ENCODE data around the gene SHE.

DNA sequence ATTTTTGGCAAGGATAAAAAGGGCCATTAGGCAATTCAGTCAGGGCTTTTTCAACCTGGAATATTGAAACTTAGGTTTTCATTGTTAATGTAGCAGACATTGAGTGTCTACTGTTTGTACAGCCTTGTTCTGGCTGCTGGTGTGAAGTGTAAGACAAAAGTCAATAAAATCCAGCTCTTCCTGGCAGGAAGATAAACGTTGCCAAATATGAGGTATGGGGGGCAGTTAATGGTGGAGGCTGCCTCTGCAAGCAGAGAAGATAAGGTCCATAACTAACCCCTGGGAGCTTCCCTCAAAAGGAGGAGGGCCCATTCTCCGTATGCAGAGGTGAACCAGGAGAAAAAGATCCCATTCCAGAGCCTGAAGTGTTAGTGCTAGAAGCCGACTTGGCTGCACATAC, 19.5 kb upstream of the SHE start:
- TF ChIP-seq POLR2AphosphoS5 (IDR thresholded peaks at IDR 0.05; ENCODE audit: low read depth) (no peak), NANOG (IDR thresholded peaks at IDR 0.05; ENCODE audit: borderline replicate concordance) (no peak), EZH2 (IDR thresholded peaks at IDR 0.05; ENCODE audit: low read depth, unreplicated experiment) (no peak), CREB1 (CRISPR knock-in tag; IDR thresholded peaks at IDR 0.05; ENCODE audit: low read depth) (no peak), CTCF (conservative IDR thresholded peaks at IDR 0.05; ENCODE audit: low read depth in 2 of 2) (no peak), ETS1 (IDR thresholded peaks at IDR 0.05) (no peak)
